HepG2 (cell line): ENCODE measurements around the gene MRNIP. TPM values are rescaled to one million over a fixed set of nuclear protein-coding genes. Genes with fewer than 3 reads are reported as not detected.

ENCODE experiments used
- GABPA ChIP-seq, 2 experiments: IDR thresholded peaks; 2 replicates each; pipeline ENCODE4 v1.6.1; 2011 to 2016; ENCODE audit warnings: low read depth in 2 of 2, low read length in 1 of 2, missing biosample characterization in 1 of 2, missing genetic modification characterization in 1 of 2
- GTF3A ChIP-seq: sonication (generic); formaldehyde crosslinking; conservative IDR thresholded peaks from 2 replicates; pipeline ENCODE4 v1.4.0; 2020; ENCODE audit warnings: mild to moderate bottlenecking, missing genetic modification reagents
- HDAC2 ChIP-seq: sonication (generic); formaldehyde crosslinking; IDR thresholded peaks from 2 replicates; pipeline ENCODE4 v1.4.0; 2020; ENCODE audit warnings: missing genetic modification reagents
- IRX3 ChIP-seq: sonication (generic); formaldehyde crosslinking; IDR thresholded peaks from 2 replicates; pipeline ENCODE4 v1.8.1; 2023; ENCODE audit warnings: mild to moderate bottlenecking, low read depth, missing genetic modification reagents, borderline replicate concordance
- MAF1 ChIP-seq: sonication (generic); formaldehyde crosslinking; IDR thresholded peaks from 2 replicates; pipeline ENCODE4 v1.5.0; 2020; ENCODE audit warnings: missing genetic modification reagents, borderline replicate concordance
- NFYC ChIP-seq: IDR thresholded peaks from 2 replicates; pipeline ENCODE4 v1.6.1; 2016; ENCODE audit warnings: missing genetic modification reagents, missing compliant biosample characterization
- PRPF4 ChIP-seq: fragments of 200-400 bp; formaldehyde crosslinking; IDR thresholded peaks from 2 replicates; pipeline ENCODE4 v1.6.1; 2016; ENCODE audit warnings: low read length, low read depth; ENCODE audit not compliant: poor library complexity, severe bottlenecking
- RFXANK ChIP-seq: IDR thresholded peaks from 2 replicates; pipeline ENCODE4 v1.6.1; 2016
- SNRNP70 ChIP-seq: fragments of 200-400 bp; formaldehyde crosslinking; IDR thresholded peaks from 2 replicates; pipeline ENCODE4 v1.6.1; 2017; ENCODE audit warnings: mild to moderate bottlenecking, low read depth, low read length, moderate library complexity
- TBX3 ChIP-seq: fragments of 450-650 bp; IDR thresholded peaks from 2 replicates; pipeline ENCODE4 v1.6.1; 2017; ENCODE audit warnings: antibody characterized with exemption, mild to moderate bottlenecking, inconsistent platforms, borderline replicate concordance
- THAP9 ChIP-seq: sonication (generic); formaldehyde crosslinking; IDR thresholded peaks from 2 replicates; pipeline ENCODE4; 2020; ENCODE audit warnings: missing genetic modification reagents, mild to moderate bottlenecking, borderline replicate concordance
- ZHX1 ChIP-seq: sonication (generic); formaldehyde crosslinking; IDR thresholded peaks from 2 replicates; pipeline ENCODE4 v1.8.1; 2022; ENCODE audit warnings: low read depth, mild to moderate bottlenecking, missing genetic modification reagents
- ZNF891 ChIP-seq: sonication (generic); formaldehyde crosslinking; IDR thresholded peaks from 2 replicates; pipeline ENCODE4 v1.5.0; 2020; ENCODE audit warnings: mild to moderate bottlenecking, missing genetic modification reagents
- polyA plus RNA-seq, 8 experiments: library from polyadenylated mRNA; depleted of rRNA in 3 of 8; stranded (reverse) in 7 of 8; unstranded in 1 of 8; fragments of >200 nt; fragmentation: Illumina TruSeq in 4 of 8; extraction: Trizol in 4 of 8; gene quantifications; 2 replicates each; pipeline versions ENCODE4 v1.2.1 to v1.2.3, GENCODE V29; 2011 to 2016; ENCODE audit warnings: low read depth in 4 of 8, missing spikeins in 1 of 8, mixed read lengths in 1 of 8; ENCODE audit not compliant: insufficient read depth in 1 of 8
- total RNA-seq, 5 experiments: library from RNA; depleted of rRNA; stranded (reverse); fragments of >200 nt; fragmentation: Illumina TruSeq; extraction: Trizol; gene quantifications; 2 replicates each; pipeline ENCODE4 v1.2.3, GENCODE V29; 2016; ENCODE audit warnings: low read depth in 1 of 5
- TF ChIP-seq, protein P1 (sequence below): sonication (generic); formaldehyde crosslinking; IDR thresholded peaks from 2 replicates; pipeline ENCODE4 v1.9.0; 2021; ENCODE audit warnings: missing genetic modification reagents, borderline replicate concordance
- TF ChIP-seq, protein P2 (sequence below): IDR thresholded peaks from 2 replicates; pipeline ENCODE4 v1.6.1; 2016; ENCODE audit warnings: mild to moderate bottlenecking
- TF ChIP-seq, protein P3 (sequence below): IDR thresholded peaks from 2 replicates; pipeline ENCODE4 v1.6.1; 2016; ENCODE audit warnings: missing biosample characterization, missing genetic modification reagents, low read depth

MRNIP gene
- total and polyA plus RNA-seq, 2 of the 13 experiments (the other 11 are each of a cell fraction or from before 2014, with no cell fraction given), result 15.5 to 34.1 TPM

GRCh38 chr5:179820483-179821297 lies 37.9 kb downstream of the MRNIP start, which contains the start of gene SQSTM1 (continued):
- TF ChIP-seq, protein P1, sequence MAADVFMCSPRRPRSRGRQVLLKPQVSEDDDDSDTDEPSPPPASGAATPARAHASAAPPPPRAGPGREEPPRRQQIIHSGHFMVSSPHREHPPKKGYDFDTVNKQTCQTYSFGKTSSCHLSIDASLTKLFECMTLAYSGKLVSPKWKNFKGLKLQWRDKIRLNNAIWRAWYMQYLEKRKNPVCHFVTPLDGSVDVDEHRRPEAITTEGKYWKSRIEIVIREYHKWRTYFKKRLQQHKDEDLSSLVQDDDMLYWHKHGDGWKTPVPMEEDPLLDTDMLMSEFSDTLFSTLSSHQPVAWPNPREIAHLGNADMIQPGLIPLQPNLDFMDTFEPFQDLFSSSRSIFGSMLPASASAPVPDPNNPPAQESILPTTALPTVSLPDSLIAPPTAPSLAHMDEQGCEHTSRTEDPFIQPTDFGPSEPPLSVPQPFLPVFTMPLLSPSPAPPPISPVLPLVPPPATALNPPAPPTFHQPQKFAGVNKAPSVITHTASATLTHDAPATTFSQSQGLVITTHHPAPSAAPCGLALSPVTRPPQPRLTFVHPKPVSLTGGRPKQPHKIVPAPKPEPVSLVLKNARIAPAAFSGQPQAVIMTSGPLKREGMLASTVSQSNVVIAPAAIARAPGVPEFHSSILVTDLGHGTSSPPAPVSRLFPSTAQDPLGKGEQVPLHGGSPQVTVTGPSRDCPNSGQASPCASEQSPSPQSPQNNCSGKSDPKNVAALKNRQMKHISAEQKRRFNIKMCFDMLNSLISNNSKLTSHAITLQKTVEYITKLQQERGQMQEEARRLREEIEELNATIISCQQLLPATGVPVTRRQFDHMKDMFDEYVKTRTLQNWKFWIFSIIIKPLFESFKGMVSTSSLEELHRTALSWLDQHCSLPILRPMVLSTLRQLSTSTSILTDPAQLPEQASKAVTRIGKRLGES (CRISPR knock-in tag), result no peak; the same call in 1 of the 2 replicates
- TF ChIP-seq PRPF4, result no peak
- TF ChIP-seq THAP9 (CRISPR knock-in tag), result no peak
- no peak for TF ChIP-seq HDAC2 (CRISPR knock-in tag)
- no peak for TF ChIP-seq GABPA (IDR thresholded peaks at IDR 0.05; ENCODE audit: low read depth, low read length)
- no peak for TF ChIP-seq GABPA (CRISPR knock-in tag; IDR thresholded peaks at IDR 0.05; ENCODE audit: low read depth)
- TF ChIP-seq GTF3A, result no peak
- TF ChIP-seq, protein P2, sequence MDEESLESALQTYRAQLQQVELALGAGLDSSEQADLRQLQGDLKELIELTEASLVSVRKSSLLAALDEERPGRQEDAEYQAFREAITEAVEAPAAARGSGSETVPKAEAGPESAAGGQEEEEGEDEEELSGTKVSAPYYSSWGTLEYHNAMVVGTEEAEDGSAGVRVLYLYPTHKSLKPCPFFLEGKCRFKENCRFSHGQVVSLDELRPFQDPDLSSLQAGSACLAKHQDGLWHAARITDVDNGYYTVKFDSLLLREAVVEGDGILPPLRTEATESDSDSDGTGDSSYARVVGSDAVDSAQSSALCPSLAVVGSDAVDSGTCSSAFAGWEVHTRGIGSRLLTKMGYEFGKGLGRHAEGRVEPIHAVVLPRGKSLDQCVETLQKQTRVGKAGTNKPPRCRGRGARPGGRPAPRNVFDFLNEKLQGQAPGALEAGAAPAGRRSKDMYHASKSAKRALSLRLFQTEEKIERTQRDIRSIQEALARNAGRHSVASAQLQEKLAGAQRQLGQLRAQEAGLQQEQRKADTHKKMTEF (CRISPR knock-in tag), result peak; percentile 75; the same call in 1 of the 2 replicates
- TF ChIP-seq TBX3, result no peak
- TF ChIP-seq ZHX1 (CRISPR knock-in tag), result no peak
- TF ChIP-seq, protein P3, sequence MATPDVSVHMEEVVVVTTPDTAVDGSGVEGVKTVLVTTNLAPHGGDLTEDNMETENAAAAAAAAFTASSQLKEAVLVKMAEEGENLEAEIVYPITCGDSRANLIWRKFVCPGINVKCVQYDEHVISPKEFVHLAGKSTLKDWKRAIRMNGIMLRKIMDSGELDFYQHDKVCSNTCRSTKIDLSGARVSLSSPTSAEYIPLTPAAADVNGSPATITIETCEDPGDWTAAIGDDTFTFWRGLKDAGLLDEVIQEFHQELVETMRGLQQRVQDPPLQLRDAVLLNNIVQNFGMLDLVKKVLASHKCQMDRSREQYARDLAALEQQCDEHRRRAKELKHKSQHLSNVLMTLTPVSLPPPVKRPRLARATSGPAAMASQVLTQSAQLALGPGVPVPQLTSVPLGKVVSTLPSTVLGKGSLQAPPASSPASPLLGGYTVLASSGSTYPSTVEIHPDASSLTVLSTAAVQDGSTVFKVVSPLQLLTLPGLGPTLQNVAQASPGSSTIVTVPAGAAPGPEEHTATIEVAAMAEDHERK (CRISPR knock-in tag), result no peak
- no peak for TF ChIP-seq MAF1
- TF ChIP-seq IRX3 (CRISPR knock-in tag), result no peak
- TF ChIP-seq NFYC (CRISPR knock-in tag), result no peak
- TF ChIP-seq RFXANK, result no peak
- TF ChIP-seq ZNF891 (CRISPR knock-in tag), result peak; percentile 85; the same call in 1 of the 2 replicates
- TF ChIP-seq SNRNP70, result no peak
